Sigmoid colon (tissue), 7 donors: ENCODE results near the gene KCNJ16. TPM values are rescaled to one million over a fixed set of nuclear protein-coding genes. Genes with fewer than 3 reads are reported as not detected.

Source experiments
- DNase-seq: peaks from one replicate; pipeline ENCODE4 v3.0.0-alpha.2; 2019
- H3K27ac ChIP-seq, 4 donors: fragments of 200-600 bp; sonication (generic); one replicate each; pipeline ENCODE4 v1.5.1; 2016 to 2019; ENCODE audit warnings: mild to moderate bottlenecking in 1 of 4
- H3K27me3 ChIP-seq, 3 donors: fragments of 200-600 bp; sonication (generic); one replicate each; pipeline ENCODE4 v1.5.1; 2019; ENCODE audit warnings: mild to moderate bottlenecking in 1 of 3
- H3K36me3 ChIP-seq, 4 donors: fragments of 200-600 bp; sonication (generic); one replicate each; pipeline ENCODE4 v1.5.1; 2016 to 2019
- H3K4me1 ChIP-seq, 4 donors: fragments of 200-600 bp; sonication (generic); one replicate each; pipeline ENCODE4 v1.5.1; 2017 to 2019
- H3K4me3 ChIP-seq, 4 donors: fragments of 200-600 bp; sonication (generic); one replicate each; pipeline ENCODE4 v1.5.1; 2017 to 2019; ENCODE audit warnings: mild to moderate bottlenecking in 2 of 4, moderate library complexity in 1 of 4
- H3K9me3 ChIP-seq, 4 donors: fragments of 200-600 bp in 3 of 4; sonication (generic) in 3 of 4; one replicate each; pipeline versions ENCODE4 v1.5.1 to v1.6.1; 2013 to 2019
- EP300 ChIP-seq, 4 donors: sonication (generic); formaldehyde crosslinking; IDR thresholded peaks; one replicate each; pipeline ENCODE4 v1.6.1; 2017; ENCODE audit warnings: antibody characterized with exemption in 4 of 4
- POLR2A ChIP-seq, 2 donors: fragments of 450-650 bp; IDR thresholded peaks; one replicate each; pipeline ENCODE4 v1.6.1; 2016; ENCODE audit warnings: antibody characterized with exemption in 2 of 2, mild to moderate bottlenecking in 2 of 2, moderate library complexity in 2 of 2
- POLR2AphosphoS5 ChIP-seq, 4 donors: sonication (generic); formaldehyde crosslinking; IDR thresholded peaks; one replicate each; pipeline ENCODE4 v1.6.1; 2017; ENCODE audit warnings: antibody characterized with exemption in 4 of 4
- WGBS, 2 donors: extraction: QIAGEN DNeasy Blood & Tissue Kit; methylation state at CpG; one replicate each; pipeline ENCODE4 v1.1.7; 2013; 5-methylcytosine and 5-hydroxymethylcytosine counted together
- intact Hi-C: fragments of 100-400 bp; cut with DNase I; formaldehyde crosslinking; loops from one replicate; pipeline ENCODE4 v1.15.1; 2023
- polyA plus RNA-seq, 3 donors: library from polyadenylated mRNA; stranded (reverse); fragments of 200-250 nt; gene quantifications; one replicate each; pipeline ENCODE4 v1.2.3, GENCODE V29; 2013
- total RNA-seq, 4 donors: library from RNA; depleted of rRNA; stranded (reverse); fragments of >200 nt; gene quantifications; one replicate each; pipeline ENCODE4 v1.1.0, GENCODE V29; 2016
- TF ChIP-seq, protein P1 (sequence below), 4 experiments: fragments of 450-650 bp in 3 of 4; fragments of 200-600 bp in 1 of 4; IDR thresholded peaks; one replicate each; pipeline ENCODE4 v1.5.1; 2016 to 2019; ENCODE audit warnings: antibody characterized with exemption in 4 of 4, mild to moderate bottlenecking in 3 of 4, moderate library complexity in 2 of 4
- donor health status: healthy with polysubstance abuse.
- donor health status: Bipolar disorder and iron deficiency.
- donor health status: healthy.

The KCNJ16 gene
- total and polyA plus RNA-seq, 7 donors, result 0.07 to 0.28 TPM; not detected in 5

DNA sequence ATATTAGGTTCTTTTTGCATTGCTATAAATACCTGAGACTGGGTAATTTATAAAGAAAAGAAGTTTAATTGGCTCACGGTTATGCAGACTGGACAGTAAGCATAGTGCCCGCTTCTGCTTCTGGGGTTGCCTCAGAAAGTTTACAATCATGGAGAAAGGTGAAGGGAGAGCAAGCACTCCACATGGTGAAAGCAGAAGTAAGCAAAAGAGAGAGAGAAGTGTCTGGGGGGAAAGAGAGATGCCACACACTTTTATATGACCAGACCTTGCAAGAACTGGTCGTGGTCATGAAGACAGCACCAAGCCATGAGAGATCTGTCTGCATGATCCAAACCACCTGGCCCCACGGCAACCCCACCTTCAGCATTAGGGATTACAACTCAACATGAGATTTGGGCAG, 45.4 kb downstream of the KCNJ16 start:
- intact Hi-C loops, result no loop called here
- Histone ChIP-seq H3K36me3 (no peaks in the 10 kb centered on the region), H3K4me1 (peaks cover 0 to 5% (median 0%) of the 10 kb centered on the region in 4 donors), H3K27me3 (no peaks in the 10 kb centered on the region), H3K9me3 (peaks cover 0 to 3% (median 1%) of the 10 kb centered on the region in 4 donors), H3K4me3 (no peak overlapping the region), H3K27ac (no peak overlapping the region)
- TF ChIP-seq, protein P1, sequence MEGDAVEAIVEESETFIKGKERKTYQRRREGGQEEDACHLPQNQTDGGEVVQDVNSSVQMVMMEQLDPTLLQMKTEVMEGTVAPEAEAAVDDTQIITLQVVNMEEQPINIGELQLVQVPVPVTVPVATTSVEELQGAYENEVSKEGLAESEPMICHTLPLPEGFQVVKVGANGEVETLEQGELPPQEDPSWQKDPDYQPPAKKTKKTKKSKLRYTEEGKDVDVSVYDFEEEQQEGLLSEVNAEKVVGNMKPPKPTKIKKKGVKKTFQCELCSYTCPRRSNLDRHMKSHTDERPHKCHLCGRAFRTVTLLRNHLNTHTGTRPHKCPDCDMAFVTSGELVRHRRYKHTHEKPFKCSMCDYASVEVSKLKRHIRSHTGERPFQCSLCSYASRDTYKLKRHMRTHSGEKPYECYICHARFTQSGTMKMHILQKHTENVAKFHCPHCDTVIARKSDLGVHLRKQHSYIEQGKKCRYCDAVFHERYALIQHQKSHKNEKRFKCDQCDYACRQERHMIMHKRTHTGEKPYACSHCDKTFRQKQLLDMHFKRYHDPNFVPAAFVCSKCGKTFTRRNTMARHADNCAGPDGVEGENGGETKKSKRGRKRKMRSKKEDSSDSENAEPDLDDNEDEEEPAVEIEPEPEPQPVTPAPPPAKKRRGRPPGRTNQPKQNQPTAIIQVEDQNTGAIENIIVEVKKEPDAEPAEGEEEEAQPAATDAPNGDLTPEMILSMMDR (IDR thresholded peaks at IDR 0.05), result no peak
- TF ChIP-seq POLR2AphosphoS5 (IDR thresholded peaks at IDR 0.05) (no peak), EP300 (IDR thresholded peaks at IDR 0.05) (no peak), POLR2A (IDR thresholded peaks at IDR 0.05) (no peak)
- WGBS, 2 donors, result 55 to 88% methylated on average over 4 of the region's 4 CpGs
- DNase-seq, result no peak

DNA sequence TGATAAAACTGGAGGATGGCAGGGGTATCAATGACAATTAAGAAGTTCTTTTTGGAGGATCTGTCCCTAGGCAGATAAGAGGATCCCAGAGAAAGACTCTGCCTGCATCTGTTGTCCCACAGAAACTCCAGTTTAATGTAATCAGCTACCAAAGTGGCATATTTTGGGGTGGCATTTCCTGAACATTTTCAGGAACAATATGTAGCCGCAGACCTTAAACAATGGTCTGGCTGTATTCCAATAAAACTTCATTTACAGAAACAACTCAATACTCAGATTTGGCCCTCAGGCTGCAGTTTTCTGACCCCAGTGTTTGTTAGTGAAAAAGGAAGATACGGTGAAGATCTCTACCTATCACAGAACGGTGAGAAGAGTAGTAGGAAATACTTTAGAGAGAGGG, 46.1 kb downstream of the KCNJ16 start:
- no peaks in the 10 kb centered on the region for H3K4me1 ChIP-seq
- H3K27ac ChIP-seq, result no peak overlapping the region
- no peak overlapping the region for H3K4me3 ChIP-seq
- WGBS, 2 donors, result 46 to 85% methylated on average over 3 of the region's 3 CpGs
- DNase-seq, result no peak
- intact Hi-C loops, result no loop called here
- H3K36me3 ChIP-seq, result no peaks in the 10 kb centered on the region
- peaks cover 0 to 3% (median 1%) of the 10 kb centered on the region in 4 donors for H3K9me3 ChIP-seq
- no peak for TF ChIP-seq POLR2A (IDR thresholded peaks at IDR 0.05)
- TF ChIP-seq POLR2AphosphoS5 (IDR thresholded peaks at IDR 0.05), result no peak
- no peak for TF ChIP-seq EP300 (IDR thresholded peaks at IDR 0.05)
- TF ChIP-seq, protein P1 (IDR thresholded peaks at IDR 0.05), result no peak
- H3K27me3 ChIP-seq, result no peaks in the 10 kb centered on the region

DNA sequence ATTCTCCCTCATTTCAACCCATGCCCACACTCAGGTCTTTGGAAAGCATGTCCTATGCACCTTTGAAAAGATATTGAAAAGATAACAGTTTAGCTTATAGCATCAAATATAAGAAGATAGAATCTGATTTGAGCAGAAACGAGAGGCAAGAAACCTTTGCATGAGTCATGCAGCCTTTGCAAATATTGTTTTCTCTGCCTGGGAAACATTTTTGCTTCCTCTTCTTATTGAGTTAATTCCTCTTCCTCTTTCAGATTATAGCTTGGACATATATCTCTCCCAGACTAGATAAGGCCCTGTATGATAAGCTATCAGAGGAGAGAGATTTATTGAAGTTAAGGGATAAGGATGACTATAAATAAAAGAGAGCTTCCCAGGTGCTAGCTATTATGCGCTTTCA, 48.2 kb downstream of the KCNJ16 start:
- no peak overlapping the region for H3K4me3 ChIP-seq
- intact Hi-C loops, result no loop called here
- no peaks in the 10 kb centered on the region for H3K27me3 ChIP-seq
- DNase-seq, result no peak
- peaks cover 0 to 3% (median 1%) of the 10 kb centered on the region in 4 donors for H3K9me3 ChIP-seq
- no peak overlapping the region for H3K27ac ChIP-seq
- no peak for TF ChIP-seq EP300 (IDR thresholded peaks at IDR 0.05)
- TF ChIP-seq, protein P1 (IDR thresholded peaks at IDR 0.05), result no peak
- TF ChIP-seq POLR2AphosphoS5 (IDR thresholded peaks at IDR 0.05), result no peak
- no peak for TF ChIP-seq POLR2A (IDR thresholded peaks at IDR 0.05)
- no peaks in the 10 kb centered on the region for H3K4me1 ChIP-seq
- H3K36me3 ChIP-seq, result no peaks in the 10 kb centered on the region
- 16 to 59% methylated on average over 2 of the region's 2 CpGs for WGBS, 2 donors

DNA sequence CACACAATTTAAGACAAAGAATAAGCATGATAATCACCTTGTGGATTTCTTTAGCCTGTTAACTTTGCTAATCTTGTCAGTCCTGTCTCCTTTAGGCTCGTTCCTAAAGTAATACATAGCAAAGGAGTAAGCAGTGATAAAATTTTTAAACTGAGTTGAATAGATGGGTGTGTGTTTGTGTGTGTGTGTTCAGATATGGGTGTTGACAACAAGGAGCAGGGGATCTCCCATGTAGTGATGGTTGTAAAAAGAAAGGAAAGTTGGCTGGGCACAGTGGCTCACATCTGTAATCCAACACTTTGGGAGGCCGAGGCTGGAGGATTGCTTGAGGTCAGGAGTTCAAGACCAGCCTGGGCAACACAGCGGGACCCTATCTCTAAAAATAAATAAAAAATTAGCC, 49.7 kb downstream of the KCNJ16 start:
- H3K4me1 ChIP-seq, result no peaks in the 10 kb centered on the region
- DNase-seq, result no peak
- TF ChIP-seq, protein P1 (IDR thresholded peaks at IDR 0.05), result no peak
- TF ChIP-seq POLR2AphosphoS5 (IDR thresholded peaks at IDR 0.05) (no peak), POLR2A (IDR thresholded peaks at IDR 0.05) (no peak), EP300 (IDR thresholded peaks at IDR 0.05) (no peak)
- no peak overlapping the region for H3K4me3 ChIP-seq
- intact Hi-C loops, result no loop called here
- no peak overlapping the region for H3K27ac ChIP-seq
- H3K9me3 ChIP-seq, result peaks cover 0 to 2% (median 0%) of the 10 kb centered on the region in 4 donors
- H3K36me3 ChIP-seq, result no peaks in the 10 kb centered on the region
- WGBS, 2 donors, result 52 to 73% methylated on average over 3 of the region's 3 CpGs
- no peaks in the 10 kb centered on the region for H3K27me3 ChIP-seq

DNA sequence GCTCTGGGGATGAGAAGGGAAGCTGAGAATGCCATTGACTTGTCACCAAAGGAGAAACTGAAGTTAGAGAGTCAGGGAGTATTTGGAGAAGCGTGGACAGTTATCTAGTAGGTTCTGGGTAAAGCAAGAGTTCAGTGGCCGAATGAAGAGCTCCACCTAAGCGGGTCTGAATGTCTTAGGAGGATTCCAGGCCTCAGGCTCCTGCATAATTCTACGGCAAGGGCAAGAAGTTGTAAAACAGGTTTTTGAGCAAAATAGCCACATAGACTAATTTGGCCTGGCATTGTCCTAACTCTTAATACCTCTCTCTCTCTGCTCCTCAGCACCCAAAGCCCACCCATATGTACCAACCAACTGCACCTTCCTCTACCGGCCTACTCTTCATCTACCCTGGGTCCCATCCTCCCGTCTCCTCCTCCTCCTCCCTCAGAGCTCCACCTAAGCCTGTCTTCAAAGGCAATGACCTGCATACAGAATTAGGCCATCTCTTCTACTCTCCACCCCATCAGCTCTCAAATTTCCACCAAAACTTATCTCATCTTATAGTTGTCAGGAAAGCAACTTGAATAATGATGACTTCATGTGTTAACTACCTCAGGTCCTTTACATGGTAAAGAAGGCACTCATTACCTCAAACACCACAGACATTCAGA, 52.3 kb downstream of the KCNJ16 start:
- 82 to 89% methylated on average over 6 of the region's 6 CpGs for WGBS, 2 donors
- no peak for DNase-seq
- H3K4me1 ChIP-seq, result no peaks in the 10 kb centered on the region
- no peak overlapping the region for H3K27ac ChIP-seq
- no peaks in the 10 kb centered on the region for H3K27me3 ChIP-seq
- no peak for TF ChIP-seq POLR2AphosphoS5 (IDR thresholded peaks at IDR 0.05)
- TF ChIP-seq EP300 (IDR thresholded peaks at IDR 0.05), result no peak
- TF ChIP-seq, protein P1 (IDR thresholded peaks at IDR 0.05), result no peak
- TF ChIP-seq POLR2A (IDR thresholded peaks at IDR 0.05), result no peak
- H3K9me3 ChIP-seq, result no peaks in the 10 kb centered on the region
- intact Hi-C loops, result no loop called here
- H3K4me3 ChIP-seq, result no peak overlapping the region
- H3K36me3 ChIP-seq, result no peaks in the 10 kb centered on the region
